ENCODE results near the gene RAP1B. TPM values are rescaled to one million over a fixed set of nuclear protein-coding genes. Genes with fewer than 3 reads are reported as not detected.
"Not testable (repeated sequence)": the region's sequence is repeated elsewhere in the genome, so short reads cannot be mapped to it uniquely, and the experiment has no call there.

RAP1B gene
- total and polyA plus RNA-seq, 2 experiments from 2014 or later = 275 to 353 TPM

DNA sequence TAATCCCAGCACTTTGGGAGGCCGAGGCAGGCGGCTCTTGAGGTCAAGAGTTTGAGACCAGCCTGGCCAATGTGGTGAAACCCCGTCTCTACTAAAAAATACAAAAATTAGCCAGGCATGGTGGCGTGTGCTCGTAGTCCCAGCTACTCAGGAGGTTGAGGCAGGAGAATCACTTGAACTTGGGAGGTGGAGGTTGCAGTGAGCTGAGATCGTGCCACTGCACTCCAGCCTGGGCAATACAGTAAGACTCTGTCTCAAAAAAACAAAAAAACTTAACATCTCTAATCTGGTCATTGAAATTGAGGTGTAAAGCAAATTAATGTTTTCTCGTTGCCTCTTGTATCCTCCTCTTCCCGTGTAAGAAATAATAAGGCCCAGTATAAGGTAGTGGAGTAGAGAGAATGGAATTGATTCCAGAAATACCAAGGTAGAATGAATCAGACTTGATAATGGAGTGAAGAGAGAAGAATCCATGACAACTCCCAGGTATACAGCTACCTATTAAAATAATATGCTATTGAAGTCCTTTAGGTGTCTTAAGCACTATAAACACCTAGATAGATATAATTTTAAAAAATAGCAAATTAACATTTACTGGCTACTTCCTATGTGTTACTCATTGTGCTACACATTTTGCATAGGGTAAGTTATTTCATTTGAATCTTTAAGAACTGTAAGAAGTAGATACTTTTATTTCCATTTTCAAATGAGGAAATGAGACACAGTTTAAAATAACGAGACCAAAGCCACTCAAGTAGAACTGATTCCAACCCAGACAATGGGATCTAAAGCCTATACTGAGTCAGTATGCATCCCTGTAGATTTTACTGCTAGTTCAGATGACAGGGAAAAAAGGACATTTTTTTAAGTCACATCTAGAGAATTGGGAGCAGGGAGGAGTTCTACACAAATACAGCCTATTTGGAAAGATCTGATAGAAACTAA, 23.2 kb downstream of the RAP1B start:
- Histone ChIP-seq H3F3A (ENCODE audit: insufficient read depth) (peaks cover 69% of the 10 kb centered on the region), H3K9me2 (ENCODE audit: insufficient read depth) (no peaks in the 10 kb centered on the region), H3K4me2 (ENCODE audit: unreplicated experiment) (no peak overlapping the region), H3K4me1 (ENCODE audit: insufficient read depth) (peaks cover 71% of the 10 kb centered on the region), H3K9ac (no peak overlapping the region), H3K4me3 (no peak overlapping the region), H3K36me3 (ENCODE audit: low read depth) (no peaks in the 10 kb centered on the region), H2AFZ (no peak overlapping the region), H3K27ac (no peak overlapping the region), H3K27me3 (replicated peaks; ENCODE audit: insufficient read depth) (no peaks in the 10 kb centered on the region), H4K20me1 (ENCODE audit: insufficient read depth) (peaks cover 24% of the 10 kb centered on the region; the same call in 1 of the 2 replicates), H3K79me2 (ENCODE audit: insufficient read depth) (peaks cover 100% of the 10 kb centered on the region), H3K9me3 (ENCODE audit: low read depth) (no peaks in the 10 kb centered on the region)
- TF ChIP-seq EZH2 (IDR thresholded peaks at IDR 0.05; ENCODE audit: insufficient read depth, poor library complexity, severe bottlenecking) = no peak
- no peak for TF ChIP-seq EZH2phosphoT487 (IDR thresholded peaks at IDR 0.05; ENCODE audit: insufficient read depth, low read depth)
- in situ Hi-C loops (cut with MboI) = no loop called here
- no peak for DNase-seq
- WGBS, 2 experiments (ENCODE audit: low coverage in 1 of 2, low lambda C conversion rate in 2 of 2, missing lambda C conversion rate in 2 of 2) = 93% methylated on average over 9 of the region's 9 CpGs

DNA sequence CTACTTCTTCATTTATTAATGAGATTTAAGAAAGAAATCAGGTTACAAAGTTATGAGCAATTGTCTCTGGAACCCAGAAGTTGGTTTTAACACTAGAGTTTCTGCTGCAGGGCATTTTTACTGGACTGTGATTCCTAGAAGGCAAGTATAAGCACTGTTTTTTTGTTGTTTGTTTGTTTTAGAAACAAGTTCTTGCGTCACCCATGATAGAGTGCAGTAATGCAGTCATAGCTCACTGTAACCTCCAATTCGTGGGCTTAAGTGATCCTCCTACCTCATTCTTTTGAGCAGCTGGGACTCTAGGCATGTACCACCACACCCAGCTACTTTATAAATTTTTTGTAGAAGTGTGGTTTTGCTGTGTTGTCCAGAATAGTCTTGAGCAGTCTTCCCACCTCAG, 25.6 kb downstream of the RAP1B start:
- no peaks in the 10 kb centered on the region for H3K9me3 ChIP-seq (ENCODE audit: low read depth)
- H3K79me2 ChIP-seq (ENCODE audit: insufficient read depth) = peaks cover 100% of the 10 kb centered on the region
- 29 to 30% methylated on average over 2 of the region's 2 CpGs for WGBS, 2 experiments (ENCODE audit: low coverage in 1 of 2, low lambda C conversion rate in 2 of 2, missing lambda C conversion rate in 2 of 2)
- H3K4me1 ChIP-seq (ENCODE audit: insufficient read depth) = peaks cover 70% of the 10 kb centered on the region
- in situ Hi-C loops (cut with MboI) = no loop called here
- no peak overlapping the region for H3K4me2 ChIP-seq (ENCODE audit: unreplicated experiment)
- H3K4me3 ChIP-seq = no peak overlapping the region
- peak; percentile 82 for DNase-seq
- no peaks in the 10 kb centered on the region for H3K36me3 ChIP-seq (ENCODE audit: low read depth)
- no peaks in the 10 kb centered on the region for H3K9me2 ChIP-seq (ENCODE audit: insufficient read depth)
- peaks cover 56% of the 10 kb centered on the region for H3F3A ChIP-seq (ENCODE audit: insufficient read depth)
- H2AFZ ChIP-seq = no peak overlapping the region
- no peak for TF ChIP-seq EZH2 (IDR thresholded peaks at IDR 0.05; ENCODE audit: insufficient read depth, poor library complexity, severe bottlenecking)
- no peak for TF ChIP-seq EZH2phosphoT487 (IDR thresholded peaks at IDR 0.05; ENCODE audit: insufficient read depth, low read depth)
- H3K27ac ChIP-seq = peak overlapping the region; percentile 32
- H3K27me3 ChIP-seq (replicated peaks; ENCODE audit: insufficient read depth) = no peaks in the 10 kb centered on the region
- no peak overlapping the region for H3K9ac ChIP-seq
- peaks cover 30% of the 10 kb centered on the region; the same call in 1 of the 2 replicates for H4K20me1 ChIP-seq (ENCODE audit: insufficient read depth)

DNA sequence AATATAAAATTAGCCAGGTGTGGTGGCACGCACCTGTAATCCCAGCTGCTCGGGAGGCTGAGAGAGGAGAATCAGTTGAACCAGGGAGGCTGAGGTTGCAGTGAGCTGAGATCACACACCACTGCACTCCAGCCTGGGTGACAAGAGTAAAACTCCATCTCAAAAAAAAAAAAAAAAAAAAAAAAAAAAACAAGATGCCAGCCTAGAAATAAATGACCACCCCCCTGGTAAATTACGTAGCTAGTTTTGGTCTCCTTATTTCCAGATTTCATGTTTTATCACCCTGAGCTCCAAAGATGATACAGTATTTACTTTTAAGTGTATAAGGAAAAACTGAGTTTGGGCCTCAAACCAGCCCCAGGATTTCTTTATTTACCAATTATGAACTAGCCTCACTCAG, 26.7 kb downstream of the RAP1B start:
- Histone ChIP-seq H3F3A (ENCODE audit: insufficient read depth) (peaks cover 54% of the 10 kb centered on the region), H4K20me1 (ENCODE audit: insufficient read depth) (peaks cover 20% of the 10 kb centered on the region; the same call in 1 of the 2 replicates), H3K4me1 (ENCODE audit: insufficient read depth) (peaks cover 58% of the 10 kb centered on the region), H3K79me2 (ENCODE audit: insufficient read depth) (peaks cover 100% of the 10 kb centered on the region), H3K27ac (0 out of 2 replicates have a peak overlapping the region, but pooled peaks have one; percentile 10)
- H3K27me3 ChIP-seq (replicated peaks; ENCODE audit: insufficient read depth); H3K4me3 ChIP-seq; H2AFZ ChIP-seq; H3K9ac ChIP-seq; in situ Hi-C loops (cut with MboI); H3K36me3 ChIP-seq (ENCODE audit: low read depth); H3K4me2 ChIP-seq (ENCODE audit: unreplicated experiment); H3K9me2 ChIP-seq (ENCODE audit: insufficient read depth); DNase-seq; H3K9me3 ChIP-seq (ENCODE audit: low read depth): not testable (repeated sequence)
- 96 to 98% methylated on average over 3 of the region's 3 CpGs for WGBS, 2 experiments (ENCODE audit: low coverage in 1 of 2, low lambda C conversion rate in 2 of 2, missing lambda C conversion rate in 2 of 2)

DNA sequence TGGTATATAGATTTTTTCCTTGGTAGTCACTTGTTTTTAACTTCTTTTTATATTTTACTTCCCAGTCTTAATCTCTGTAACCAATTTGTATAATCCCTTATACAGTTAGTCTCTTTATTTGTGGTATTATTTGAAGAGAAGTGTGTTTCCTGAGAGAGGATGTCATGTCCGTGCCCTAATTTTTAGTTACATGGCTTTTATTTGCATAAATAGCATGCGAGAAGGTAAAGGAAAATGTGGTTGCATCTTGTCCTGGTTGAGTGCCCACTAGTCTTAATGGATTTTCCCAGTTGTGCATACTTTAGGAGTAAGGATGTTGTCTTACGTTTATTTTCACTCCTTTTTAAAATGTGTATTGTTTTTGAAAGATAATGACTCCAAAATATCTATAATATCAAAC, 27.5 kb downstream of the RAP1B start:
- peak overlapping the region; percentile 15 for H3K4me2 ChIP-seq (ENCODE audit: unreplicated experiment)
- no peaks in the 10 kb centered on the region for H3K9me2 ChIP-seq (ENCODE audit: insufficient read depth)
- H3K79me2 ChIP-seq (ENCODE audit: insufficient read depth) = peaks cover 100% of the 10 kb centered on the region
- H3K27me3 ChIP-seq (replicated peaks; ENCODE audit: insufficient read depth) = no peaks in the 10 kb centered on the region
- peaks cover 49% of the 10 kb centered on the region; the same call in 1 of the 2 replicates for H3F3A ChIP-seq (ENCODE audit: insufficient read depth)
- TF ChIP-seq EZH2phosphoT487 (IDR thresholded peaks at IDR 0.05; ENCODE audit: insufficient read depth, low read depth) (no peak), EZH2 (IDR thresholded peaks at IDR 0.05; ENCODE audit: insufficient read depth, poor library complexity, severe bottlenecking) (no peak)
- WGBS, 2 experiments (ENCODE audit: low coverage in 1 of 2, low lambda C conversion rate in 2 of 2, missing lambda C conversion rate in 2 of 2) = 83 to 85% methylated on average over 3 of the region's 3 CpGs
- no peak overlapping the region for H2AFZ ChIP-seq
- no peaks in the 10 kb centered on the region for H3K36me3 ChIP-seq (ENCODE audit: low read depth)
- no peaks in the 10 kb centered on the region for H3K9me3 ChIP-seq (ENCODE audit: low read depth)
- peaks cover 16% of the 10 kb centered on the region; the same call in 1 of the 2 replicates for H4K20me1 ChIP-seq (ENCODE audit: insufficient read depth)
- in situ Hi-C loops (cut with MboI) = no loop called here
- H3K9ac ChIP-seq = no peak overlapping the region
- H3K4me1 ChIP-seq (ENCODE audit: insufficient read depth) = peaks cover 51% of the 10 kb centered on the region
- no peak for DNase-seq
- H3K27ac ChIP-seq = no peak overlapping the region
- H3K4me3 ChIP-seq = no peak overlapping the region
